Mucosa of descending colon (tissue), 3 donors: ENCODE results near the gene DGKA. TPM values are rescaled to one million over a fixed set of nuclear protein-coding genes. Genes with fewer than 3 reads are reported as not detected.

Experiments
- ATAC-seq: fragments of 200-7000 bp; cut with Tn5 transposase; one replicate; pipeline ENCODE4 v1.9.1; 2020; ENCODE audit warnings: mild to moderate bottlenecking, moderate library complexity
- DNase-seq, 3 donors: peaks; one replicate each; pipeline ENCODE4 v3.0.0-alpha.2; 2020
- H3K36me3 ChIP-seq: fragments of 200-600 bp; one replicate; pipeline ENCODE4 v1.8.0; 2021; ENCODE audit warnings: low read depth, mild to moderate bottlenecking
- H3K4me1 ChIP-seq: fragments of 200-600 bp; one replicate; pipeline ENCODE4 v1.8.0; 2021; ENCODE audit warnings: low read depth, mild to moderate bottlenecking
- H3K4me3 ChIP-seq: fragments of 200-600 bp; one replicate; pipeline ENCODE4 v1.8.0; 2021; ENCODE audit warnings: mild to moderate bottlenecking
- H3K9me3 ChIP-seq: fragments of 200-600 bp; one replicate; pipeline ENCODE4 v1.8.0; 2021; ENCODE audit warnings: mild to moderate bottlenecking
- intact Hi-C, 2 donors: fragments of 100-400 bp; cut with DNase I in 1 of 2; cut with micrococcal nuclease in 1 of 2; formaldehyde crosslinking; loops; one replicate each; pipeline versions ENCODE4 v1.11.0 to v1.11.1; 2022; cut with DNase I, micrococcal nuclease
- total RNA-seq, 3 donors: library from RNA; stranded (reverse); fragmentation: NEBNext Ultra II Directional in 2 of 3; extraction: Animal tissue kit (Norgen Biotek cat#: 25700) in 2 of 3; gene quantifications; one replicate each; pipeline versions ENCODE4 v1.2.1 to v1.2.4, GENCODE V29; 2021 to 2023
- TF ChIP-seq, protein P1 (sequence below): fragments of 200-600 bp; IDR thresholded peaks from one replicate; pipeline ENCODE4 v1.8.0; 2022; ENCODE audit warnings: antibody characterized with exemption, mild to moderate bottlenecking
- donor health status: DM: no; HTN: no; CAD: no; lungs with moderate emphysema.
- donor health status: DM: no; HTN: no; CAD: no.
- donor health status: DM: no; HTN: yes; CAD: no.

DGKA gene
- total RNA-seq, 3 donors from 2014 or later, result 82.6 to 148 (median 97.0) TPM

DNA sequence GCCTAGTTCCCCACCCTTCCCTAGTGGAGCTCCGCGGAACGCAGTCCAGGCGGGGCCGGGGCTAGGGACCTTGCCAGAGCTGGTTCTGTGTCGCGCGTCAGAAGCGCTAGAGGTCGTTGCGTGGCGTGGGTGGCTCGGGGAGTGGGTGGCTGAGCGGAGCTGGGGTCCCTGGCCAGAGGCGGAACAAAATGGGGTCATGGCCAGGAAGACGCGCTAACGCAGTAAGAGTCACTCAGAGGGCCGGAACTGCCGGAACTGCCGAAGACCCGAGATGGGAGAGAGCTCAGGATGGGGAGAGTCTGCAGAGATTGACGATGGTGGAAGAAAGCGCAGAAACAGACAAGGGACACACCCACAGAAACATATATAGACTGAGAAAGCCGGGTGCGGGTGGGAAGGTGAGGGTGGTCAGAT, 4.8 kb downstream of the DGKA start:
- TF ChIP-seq, protein P1, sequence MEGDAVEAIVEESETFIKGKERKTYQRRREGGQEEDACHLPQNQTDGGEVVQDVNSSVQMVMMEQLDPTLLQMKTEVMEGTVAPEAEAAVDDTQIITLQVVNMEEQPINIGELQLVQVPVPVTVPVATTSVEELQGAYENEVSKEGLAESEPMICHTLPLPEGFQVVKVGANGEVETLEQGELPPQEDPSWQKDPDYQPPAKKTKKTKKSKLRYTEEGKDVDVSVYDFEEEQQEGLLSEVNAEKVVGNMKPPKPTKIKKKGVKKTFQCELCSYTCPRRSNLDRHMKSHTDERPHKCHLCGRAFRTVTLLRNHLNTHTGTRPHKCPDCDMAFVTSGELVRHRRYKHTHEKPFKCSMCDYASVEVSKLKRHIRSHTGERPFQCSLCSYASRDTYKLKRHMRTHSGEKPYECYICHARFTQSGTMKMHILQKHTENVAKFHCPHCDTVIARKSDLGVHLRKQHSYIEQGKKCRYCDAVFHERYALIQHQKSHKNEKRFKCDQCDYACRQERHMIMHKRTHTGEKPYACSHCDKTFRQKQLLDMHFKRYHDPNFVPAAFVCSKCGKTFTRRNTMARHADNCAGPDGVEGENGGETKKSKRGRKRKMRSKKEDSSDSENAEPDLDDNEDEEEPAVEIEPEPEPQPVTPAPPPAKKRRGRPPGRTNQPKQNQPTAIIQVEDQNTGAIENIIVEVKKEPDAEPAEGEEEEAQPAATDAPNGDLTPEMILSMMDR, result no peak
- ATAC-seq, result no peak
- intact Hi-C loops, result loop anchor here in 1 of 2 donors (10.0 kb wide), 2 partner anchors 121 to 201 kb away; partner anchors contain the start of genes ORMDL2 and SARNP
- H3K36me3 ChIP-seq, result no peaks in the 10 kb centered on the region
- H3K4me1 ChIP-seq, result peaks cover 21% of the 10 kb centered on the region
- H3K9me3 ChIP-seq, result no peaks in the 10 kb centered on the region
- H3K4me3 ChIP-seq, result no peak overlapping the region
- DNase-seq, result peak in 2 of 3 donors; percentile 42 to 68

DNA sequence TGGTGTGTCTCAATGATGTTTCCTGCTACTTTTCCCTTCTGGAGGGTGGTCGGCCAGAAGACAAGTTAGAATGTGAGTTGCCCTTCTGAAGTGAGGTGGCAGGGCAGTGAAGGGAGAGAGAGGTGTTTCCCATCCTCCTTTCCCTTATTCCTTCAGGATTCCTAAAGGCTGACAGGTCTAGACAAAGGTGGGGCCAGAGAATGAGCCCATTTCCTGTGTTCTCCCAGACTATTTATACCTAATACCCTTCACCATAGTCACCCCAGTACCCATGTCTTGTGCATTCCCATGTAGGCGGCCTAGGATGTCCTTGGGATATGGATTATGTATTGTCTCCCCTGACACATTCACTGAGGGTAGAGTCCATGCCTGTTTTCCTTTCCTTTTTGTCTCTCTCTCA, 7.0 kb downstream of the DGKA start:
- Histone ChIP-seq H3K4me1 (peaks cover 14% of the 10 kb centered on the region), H3K36me3 (no peaks in the 10 kb centered on the region), H3K4me3 (no peak overlapping the region), H3K9me3 (no peaks in the 10 kb centered on the region)
- TF ChIP-seq, protein P1, result no peak
- no peak for DNase-seq
- ATAC-seq, result no peak
- intact Hi-C loops, result loop anchor here in 1 of 2 donors (10.0 kb wide), 2 partner anchors 123 to 203 kb away; partner anchors contain the start of genes ORMDL2 and SARNP

DNA sequence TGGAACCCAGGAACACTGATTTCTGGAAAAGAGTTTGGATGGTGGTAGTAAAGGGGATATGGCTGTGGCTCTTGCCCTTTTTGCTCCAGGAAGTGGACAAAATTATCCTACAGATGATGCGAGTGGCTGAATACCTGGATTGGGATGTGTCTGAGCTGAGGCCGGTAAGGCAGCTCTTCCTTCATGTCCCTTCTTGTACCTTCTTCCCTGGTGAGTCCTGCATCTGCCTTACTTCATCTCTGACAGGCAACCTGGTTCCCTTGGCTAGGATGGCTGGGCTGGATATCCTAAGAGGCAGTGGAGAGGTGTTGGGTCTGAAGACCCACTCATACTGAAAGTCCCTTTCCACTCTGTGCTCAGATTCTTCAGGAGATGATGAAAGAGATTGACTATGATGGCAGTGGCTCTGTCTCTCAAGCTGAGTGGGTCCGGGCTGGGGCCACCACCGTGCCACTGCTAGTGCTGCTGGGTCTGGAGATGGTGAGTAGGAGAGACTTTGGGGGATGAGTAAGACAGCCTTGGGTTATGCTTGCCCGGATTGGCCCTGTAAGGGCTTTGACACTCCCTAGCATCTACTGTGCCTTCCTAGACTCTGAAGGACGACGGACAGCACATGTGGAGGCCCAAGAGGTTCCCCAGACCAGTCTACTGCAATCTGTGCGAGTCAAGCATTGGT, 8.0 kb downstream of the DGKA start:
- peaks cover 6% of the 10 kb centered on the region for H3K36me3 ChIP-seq
- no peak for DNase-seq
- no peak overlapping the region for H3K4me3 ChIP-seq
- ATAC-seq, result no peak
- intact Hi-C loops, result loop anchor here in 1 of 2 donors (10.0 kb wide), 2 partner anchors 124 to 204 kb away; partner anchors contain the start of genes ORMDL2 and SARNP
- peaks cover 13% of the 10 kb centered on the region for H3K4me1 ChIP-seq
- no peaks in the 10 kb centered on the region for H3K9me3 ChIP-seq
- TF ChIP-seq, protein P1, result no peak

DNA sequence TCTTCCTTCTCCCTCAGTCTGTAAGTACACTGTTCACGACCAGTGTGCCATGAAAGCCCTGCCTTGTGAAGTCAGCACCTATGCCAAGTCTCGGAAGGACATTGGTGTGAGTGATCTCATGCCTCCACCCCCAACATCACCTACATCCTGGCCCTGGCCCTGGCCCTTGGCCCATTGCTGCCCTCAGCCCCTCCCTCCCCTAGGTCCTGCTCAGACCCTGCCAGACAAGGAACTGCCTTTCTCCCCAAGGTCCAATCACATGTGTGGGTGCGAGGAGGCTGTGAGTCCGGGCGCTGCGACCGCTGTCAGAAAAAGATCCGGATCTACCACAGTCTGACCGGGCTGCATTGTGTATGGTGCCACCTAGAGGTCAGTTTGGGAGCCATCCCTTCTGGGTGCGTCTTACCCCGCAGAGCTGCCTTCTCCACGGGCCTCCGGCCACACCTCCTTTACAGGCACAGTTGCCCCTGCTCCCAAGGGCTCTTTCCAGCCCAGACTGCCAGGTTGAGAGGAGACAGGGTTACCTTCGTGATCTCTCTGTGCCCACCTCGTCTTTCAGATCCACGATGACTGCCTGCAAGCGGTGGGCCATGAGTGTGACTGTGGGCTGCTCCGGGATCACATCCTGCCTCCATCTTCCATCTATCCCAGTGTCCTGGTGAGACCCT, 9.2 kb downstream of the DGKA start:
- Histone ChIP-seq H3K36me3 (peaks cover 6% of the 10 kb centered on the region), H3K4me1 (peaks cover 9% of the 10 kb centered on the region), H3K4me3 (no peak overlapping the region), H3K9me3 (no peaks in the 10 kb centered on the region)
- intact Hi-C loops, result loop anchor here in 1 of 2 donors (5.0 kb wide), 1 partner anchor 198 kb away; the partner anchor contains the start of gene GDF11
- ATAC-seq (peak; percentile 96), DNase-seq (peak; percentile 84 to 95 (median 86))
- TF ChIP-seq, protein P1, result peak; percentile 67

DNA sequence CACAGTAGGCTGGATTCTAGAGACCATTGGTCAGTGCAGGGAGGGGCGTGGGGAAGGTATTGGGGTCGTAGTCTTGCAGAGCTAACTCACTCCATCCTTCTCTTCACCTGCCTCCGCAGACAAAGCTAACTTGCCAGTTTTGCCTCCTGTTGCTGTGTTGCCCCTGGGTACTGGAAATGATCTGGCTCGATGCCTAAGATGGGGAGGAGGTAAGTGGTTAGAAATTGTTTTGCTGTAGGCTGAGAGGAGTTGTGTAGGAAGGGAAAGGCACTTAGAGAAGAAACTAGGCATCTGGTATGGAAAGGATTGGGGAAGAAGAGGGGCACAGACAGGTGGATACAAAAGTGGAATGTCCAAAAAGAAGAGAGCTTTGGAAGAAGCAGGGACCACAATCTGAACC, 11.1 kb downstream of the DGKA start:
- TF ChIP-seq, protein P1, result no peak
- Histone ChIP-seq H3K36me3 (peaks cover 6% of the 10 kb centered on the region), H3K4me3 (no peak overlapping the region), H3K4me1 (peaks cover 9% of the 10 kb centered on the region), H3K9me3 (no peaks in the 10 kb centered on the region)
- intact Hi-C loops, result loop anchor here in 1 of 2 donors (5.0 kb wide), 1 partner anchor 200 kb away; the partner anchor contains the start of gene GDF11
- no peak for ATAC-seq
- DNase-seq, result no peak
